Kidney (tissue), 14 donors: ENCODE data around the gene CYSTM1. TPM values are rescaled to one million over a fixed set of nuclear protein-coding genes. Genes with fewer than 3 reads are reported as not detected.

Experiments used
- DNase-seq, 5 donors: peaks; one replicate each; pipeline ENCODE4 v3.0.0-alpha.2; 2013 to 2020
- FAIRE-seq: peaks from 2 replicates; lab custom pipeline; 2012; peaks lifted over from hg19 to GRCh38; lab: Jason Lieb, UNC
- H3K27ac ChIP-seq, 2 donors: one replicate each; pipeline ENCODE4 v1.7.0; 2013; ENCODE audit warnings: low read depth in 2 of 2, low read length in 2 of 2, inconsistent platforms in 1 of 2
- H3K27me3 ChIP-seq: one replicate; pipeline ENCODE4 v1.7.1; 2013; ENCODE audit warnings: low read length, inconsistent platforms; ENCODE audit not compliant: control insufficient read depth, insufficient read depth
- H3K36me3 ChIP-seq, 3 donors: one replicate each; pipeline versions ENCODE4 v1.7.0 to v1.7.1; 2013; ENCODE audit warnings: low read length in 3 of 3, control low read depth in 1 of 3, inconsistent platforms in 1 of 3; ENCODE audit not compliant: insufficient read depth in 3 of 3, control insufficient read depth in 2 of 3
- H3K4me1 ChIP-seq, 3 donors: one replicate each; pipeline versions ENCODE4 v1.7.0 to v1.7.1; 2013; ENCODE audit warnings: low read length in 3 of 3, inconsistent platforms in 1 of 3, low read depth in 1 of 3; ENCODE audit not compliant: control insufficient read depth in 2 of 3, insufficient read depth in 2 of 3
- H3K4me3 ChIP-seq, 3 donors: one replicate each; pipeline versions ENCODE4 v1.7.0 to v1.8.1; 2013; ENCODE audit warnings: low read length in 3 of 3, control low read depth in 1 of 3, inconsistent platforms in 1 of 3
- H3K9ac ChIP-seq, 3 donors: one replicate each; pipeline versions ENCODE4 v1.7.0 to v1.7.1; 2013; ENCODE audit warnings: low read length in 3 of 3, control low read depth in 1 of 3, inconsistent platforms in 1 of 3
- H3K9me3 ChIP-seq, 3 donors: one replicate each; pipeline versions ENCODE4 v1.7.0 to v1.7.1; 2013; ENCODE audit warnings: low read length in 3 of 3, control low read depth in 1 of 3, inconsistent platforms in 1 of 3; ENCODE audit not compliant: control insufficient read depth in 2 of 3, insufficient read depth in 1 of 3
- intact Hi-C: fragments of 100-400 bp; cut with DNase I; formaldehyde crosslinking; loops from one replicate; pipeline ENCODE4 v1.11.1; 2022
- polyA plus RNA-seq: library from polyadenylated mRNA; stranded (reverse); fragments of 350-450 nt; fragmentation: Illumina TruSeq; extraction: RNeasy Lipid Tissue Mini Kit (QIAGEN cat#74804); gene quantifications from one replicate; pipeline ENCODE4 v1.2.3, GENCODE V29; 2014; ENCODE audit warnings: low read depth, low replicate concordance; ENCODE audit not compliant: insufficient read depth
- total RNA-seq: library from RNA; stranded (reverse); fragmentation: NEBNext Ultra II Directional; extraction: Animal tissue kit (Norgen Biotek cat#: 25700); gene quantifications from one replicate; pipeline ENCODE4 v1.2.1, GENCODE V29; 2021
- TF ChIP-seq, protein P1 (sequence below): IDR thresholded peaks from 3 replicates; pipeline ENCODE4 v1.5.1; 2012; ENCODE audit warnings: mild to moderate bottlenecking, moderate library complexity, borderline replicate concordance; ENCODE audit not compliant: insufficient read depth; ENCODE audit errors: extremely low read depth
- donor health status: control.
- donor health status: control.
- donor health status: control.
- donor health status: control.
- donor health status: control.
- donor health status: DM: yes; HTN: yes; CAD: no.
- donor health status: Normal renal cell carcinoma (clear cell type).

Gene CYSTM1
- total and polyA plus RNA-seq, 2 donors from 2014 or later, result 157 to 485 TPM

DNA sequence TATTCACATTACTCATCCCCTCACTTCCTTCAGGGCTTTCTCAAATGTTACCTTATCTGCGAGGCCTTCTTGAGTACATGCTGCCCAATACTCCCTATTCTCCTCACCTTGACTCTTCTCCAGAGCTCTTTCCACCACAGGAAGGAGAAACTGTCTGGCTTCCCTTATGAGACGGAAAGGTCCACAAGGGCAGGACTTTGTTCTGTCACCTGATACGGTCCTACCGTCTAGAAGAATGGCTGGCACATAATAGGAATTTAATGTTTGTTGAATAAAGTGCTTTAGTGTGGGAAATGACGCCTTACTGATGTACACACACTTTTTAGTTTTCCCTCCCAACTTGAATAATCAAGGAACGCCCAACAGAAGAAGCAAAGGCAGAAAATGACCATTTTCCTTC lies 75.4 kb downstream of the CYSTM1 start:
- intact Hi-C loops, result no loop called here
- no peak for FAIRE-seq

DNA sequence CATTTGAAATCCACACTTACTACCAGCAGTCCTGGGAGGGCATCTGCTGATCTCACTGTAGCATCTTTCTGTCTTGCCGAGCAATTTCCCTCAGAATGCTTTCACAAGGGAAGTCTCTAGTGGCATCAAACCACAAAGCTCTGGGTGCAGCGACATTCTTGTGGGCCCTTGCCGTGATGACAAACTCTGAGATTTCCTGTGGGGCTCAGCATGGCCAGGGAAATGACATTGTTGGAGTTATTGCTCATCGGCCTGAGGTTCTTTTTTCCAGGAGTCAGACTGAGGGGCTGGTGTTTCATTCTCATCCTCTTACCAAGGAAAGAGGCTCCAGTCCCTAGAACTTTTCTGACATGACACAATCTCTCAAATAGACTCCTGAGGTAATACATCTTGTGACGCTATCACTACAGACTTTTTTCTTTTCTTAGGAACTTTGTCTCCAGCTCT lies 76.6 kb downstream of the CYSTM1 start:
- intact Hi-C loops, result no loop called here
- Histone ChIP-seq H3K27me3 (no peaks in the 10 kb centered on the region), H3K27ac (no peak overlapping the region), H3K9ac (no peak overlapping the region), H3K4me1 (no peaks in the 10 kb centered on the region), H3K4me3 (no peak overlapping the region), H3K36me3 (peaks cover 0 to 10% (median 2%) of the 10 kb centered on the region in 3 donors), H3K9me3 (no peaks in the 10 kb centered on the region)
- no peak for DNase-seq
- FAIRE-seq, result no peak
- TF ChIP-seq, protein P1, sequence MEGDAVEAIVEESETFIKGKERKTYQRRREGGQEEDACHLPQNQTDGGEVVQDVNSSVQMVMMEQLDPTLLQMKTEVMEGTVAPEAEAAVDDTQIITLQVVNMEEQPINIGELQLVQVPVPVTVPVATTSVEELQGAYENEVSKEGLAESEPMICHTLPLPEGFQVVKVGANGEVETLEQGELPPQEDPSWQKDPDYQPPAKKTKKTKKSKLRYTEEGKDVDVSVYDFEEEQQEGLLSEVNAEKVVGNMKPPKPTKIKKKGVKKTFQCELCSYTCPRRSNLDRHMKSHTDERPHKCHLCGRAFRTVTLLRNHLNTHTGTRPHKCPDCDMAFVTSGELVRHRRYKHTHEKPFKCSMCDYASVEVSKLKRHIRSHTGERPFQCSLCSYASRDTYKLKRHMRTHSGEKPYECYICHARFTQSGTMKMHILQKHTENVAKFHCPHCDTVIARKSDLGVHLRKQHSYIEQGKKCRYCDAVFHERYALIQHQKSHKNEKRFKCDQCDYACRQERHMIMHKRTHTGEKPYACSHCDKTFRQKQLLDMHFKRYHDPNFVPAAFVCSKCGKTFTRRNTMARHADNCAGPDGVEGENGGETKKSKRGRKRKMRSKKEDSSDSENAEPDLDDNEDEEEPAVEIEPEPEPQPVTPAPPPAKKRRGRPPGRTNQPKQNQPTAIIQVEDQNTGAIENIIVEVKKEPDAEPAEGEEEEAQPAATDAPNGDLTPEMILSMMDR, result no peak

More for the DNA sequence above, 75.4 kb downstream of the CYSTM1 start:
- peaks cover under 1 to 10% (median 2%) of the 10 kb centered on the region in 3 donors for H3K36me3 ChIP-seq
- DNase-seq, result no peak
- TF ChIP-seq, protein P1, result no peak
- peaks cover 0 to 3% (median 0%) of the 10 kb centered on the region in 3 donors for H3K4me1 ChIP-seq
- H3K9me3 ChIP-seq, result no peaks in the 10 kb centered on the region
- no peaks in the 10 kb centered on the region for H3K27me3 ChIP-seq
- no peak overlapping the region for H3K4me3 ChIP-seq
- no peak overlapping the region for H3K27ac ChIP-seq
- no peak overlapping the region for H3K9ac ChIP-seq

DNA sequence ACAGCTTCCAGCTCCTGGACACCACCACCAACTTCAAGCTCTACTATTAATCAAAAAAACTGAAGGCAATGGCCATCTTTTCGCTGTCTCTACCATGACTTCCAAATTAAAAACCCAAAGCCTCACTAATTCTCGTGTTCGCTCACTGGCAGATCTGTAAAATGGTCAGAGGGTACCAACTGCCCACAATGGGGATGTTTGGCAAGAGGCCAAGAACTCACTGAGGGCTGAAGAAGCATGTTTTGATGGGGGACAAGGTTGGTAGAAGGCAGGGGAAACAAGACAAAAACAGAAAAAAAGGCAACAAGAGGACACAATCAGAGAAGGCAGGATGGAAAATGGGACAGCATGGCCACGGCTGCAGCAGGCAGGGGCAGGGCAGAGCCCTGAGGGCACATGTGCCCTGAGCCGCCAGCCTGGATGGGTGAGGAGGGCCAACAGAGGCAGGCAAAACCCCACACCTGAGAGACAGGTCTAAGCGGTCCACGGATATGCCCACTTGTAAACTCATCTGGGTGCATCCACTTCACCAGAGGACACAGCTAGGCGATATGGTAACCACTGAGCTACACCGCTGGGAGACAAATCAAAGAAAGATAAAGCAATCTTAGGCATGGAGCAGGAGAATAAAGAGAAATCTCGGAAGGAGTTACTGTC lies 77.6 kb downstream of the CYSTM1 start:
- Histone ChIP-seq H3K4me1 (no peaks in the 10 kb centered on the region), H3K9me3 (no peaks in the 10 kb centered on the region), H3K9ac (no peak overlapping the region), H3K36me3 (peaks cover 0 to 10% (median 2%) of the 10 kb centered on the region in 3 donors), H3K27ac (no peak overlapping the region), H3K4me3 (no peak overlapping the region), H3K27me3 (no peaks in the 10 kb centered on the region)
- no peak for DNase-seq
- FAIRE-seq, result no peak
- TF ChIP-seq, protein P1, result no peak
- intact Hi-C loops, result no loop called here
